Colonic mucosa (tissue), 4 donors: ENCODE measurements around the gene C2orf78. TPM values are rescaled to one million over a fixed set of nuclear protein-coding genes. Genes with fewer than 3 reads are reported as not detected.

Experiments used
- DNase-seq: peaks from one replicate; pipeline ENCODE4 v3.0.0-alpha.2; 2020
- H3K27ac ChIP-seq: fragments of 200-600 bp; one replicate; pipeline ENCODE4 v1.8.0; 2021
- H3K27me3 ChIP-seq: fragments of 200-600 bp; one replicate; pipeline ENCODE4 v1.8.0; 2021
- H3K36me3 ChIP-seq: fragments of 200-600 bp; one replicate; pipeline ENCODE4 v1.8.0; 2021
- H3K4me1 ChIP-seq: fragments of 200-600 bp; one replicate; pipeline ENCODE4 v1.8.0; 2021; ENCODE audit warnings: mild to moderate bottlenecking
- H3K4me3 ChIP-seq: fragments of 200-600 bp; one replicate; pipeline ENCODE4 v1.8.0; 2021
- H3K9ac ChIP-seq, 2 donors: one replicate each; pipeline ENCODE4 v1.7.0; 2013; ENCODE audit warnings: control low read depth in 2 of 2, low read depth in 2 of 2, low read length in 2 of 2
- H3K9me3 ChIP-seq: fragments of 200-600 bp; one replicate; pipeline ENCODE4 v1.8.0; 2021
- intact Hi-C: fragments of 100-400 bp; cut with DNase I; formaldehyde crosslinking; loops from one replicate; pipeline ENCODE4 v1.14.1; 2022
- total RNA-seq, 2 donors: library from RNA; stranded (reverse); fragmentation: NEBNext Ultra II Directional in 1 of 2; extraction: Animal tissue kit (Norgen Biotek cat#: 25700) in 1 of 2; gene quantifications; one replicate each; pipeline ENCODE4 v1.2.1, GENCODE V29; 2021
- TF ChIP-seq, protein P1 (sequence below): fragments of 200-600 bp; IDR thresholded peaks from one replicate; pipeline ENCODE4 v1.8.0; 2022; ENCODE audit warnings: antibody characterized with exemption, mild to moderate bottlenecking
- donor health status: healthy.
- donor health status: DM: no; HTN: no; CAD: no.
- donor health status: DM: no; HTN: no; CAD: no.

C2orf78 gene
- total RNA-seq, 2 donors from 2014 or later: not detected

DNA sequence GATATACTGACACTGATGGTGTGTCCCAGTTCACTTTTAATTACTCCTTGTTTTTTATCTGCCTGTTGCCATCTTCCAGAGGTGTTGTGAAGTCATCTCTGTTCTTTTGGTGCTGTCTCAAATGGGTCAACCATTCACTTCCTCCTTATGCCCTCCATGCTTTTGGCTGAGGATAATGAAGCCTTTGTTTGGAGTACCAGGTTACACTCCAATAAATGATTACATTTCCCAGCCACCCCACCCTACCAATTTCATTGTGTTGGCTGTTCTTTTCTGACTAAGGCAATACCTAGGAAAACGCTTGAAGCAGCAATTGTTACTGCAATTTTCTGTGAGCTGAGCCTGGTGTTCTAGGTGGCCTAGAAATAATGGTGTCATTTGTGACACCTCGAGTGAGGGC is 79.0 kb downstream of the C2orf78 start:
- Histone ChIP-seq H3K9me3 (no peaks in the 10 kb centered on the region), H3K4me1 (no peaks in the 10 kb centered on the region), H3K27ac (no peak overlapping the region), H3K27me3 (no peaks in the 10 kb centered on the region), H3K9ac (no peak overlapping the region), H3K4me3 (no peak overlapping the region), H3K36me3 (peaks cover 5% of the 10 kb centered on the region)
- TF ChIP-seq, protein P1, sequence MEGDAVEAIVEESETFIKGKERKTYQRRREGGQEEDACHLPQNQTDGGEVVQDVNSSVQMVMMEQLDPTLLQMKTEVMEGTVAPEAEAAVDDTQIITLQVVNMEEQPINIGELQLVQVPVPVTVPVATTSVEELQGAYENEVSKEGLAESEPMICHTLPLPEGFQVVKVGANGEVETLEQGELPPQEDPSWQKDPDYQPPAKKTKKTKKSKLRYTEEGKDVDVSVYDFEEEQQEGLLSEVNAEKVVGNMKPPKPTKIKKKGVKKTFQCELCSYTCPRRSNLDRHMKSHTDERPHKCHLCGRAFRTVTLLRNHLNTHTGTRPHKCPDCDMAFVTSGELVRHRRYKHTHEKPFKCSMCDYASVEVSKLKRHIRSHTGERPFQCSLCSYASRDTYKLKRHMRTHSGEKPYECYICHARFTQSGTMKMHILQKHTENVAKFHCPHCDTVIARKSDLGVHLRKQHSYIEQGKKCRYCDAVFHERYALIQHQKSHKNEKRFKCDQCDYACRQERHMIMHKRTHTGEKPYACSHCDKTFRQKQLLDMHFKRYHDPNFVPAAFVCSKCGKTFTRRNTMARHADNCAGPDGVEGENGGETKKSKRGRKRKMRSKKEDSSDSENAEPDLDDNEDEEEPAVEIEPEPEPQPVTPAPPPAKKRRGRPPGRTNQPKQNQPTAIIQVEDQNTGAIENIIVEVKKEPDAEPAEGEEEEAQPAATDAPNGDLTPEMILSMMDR: no peak
- intact Hi-C loops: no loop called here
- DNase-seq: peak; percentile 36

Other genes starting within 250 kb of the C2orf78 start
- gene NAT8, start 141.8 kb upstream of the C2orf78 start, total RNA-seq: under 1 TPM in 1 of 2 donors, not detected in 1; 0.64 TPM
- 10 to 100 TPM; 28.2 to 37.5 TPM for gene TPRKB, start 46.8 kb upstream of the C2orf78 start, total RNA-seq
- gene DUSP11, start 4.1 kb upstream of the C2orf78 start, total RNA-seq: 10 to 100 TPM; 19.1 to 19.2 TPM
- gene STAMBP, start 44.8 kb downstream of the C2orf78 start, total RNA-seq: 10 to 100 TPM; 49.5 to 54.7 TPM
- 1,000 to 10,000 TPM in 1 of 2 donors, 10 to 100 TPM in 1; 25.4 to 1,198 TPM for gene ACTG2, start 108.8 kb downstream of the C2orf78 start, total RNA-seq
- gene DGUOK, start 142.7 kb downstream of the C2orf78 start, total RNA-seq: 10 to 100 TPM; 55.0 to 56.3 TPM
- 10 to 100 TPM; 17.8 to 22.9 TPM for gene TET3, start 200.7 kb downstream of the C2orf78 start, total RNA-seq